ENCODE results near the gene TPRKB. TPM values are rescaled to one million over a fixed set of nuclear protein-coding genes. Genes with fewer than 3 reads are reported as not detected.
"Not testable (repeated sequence)": the region's sequence is repeated elsewhere in the genome, so short reads cannot be mapped to it uniquely, and the experiment has no call there.

TPRKB gene
- total and polyA plus RNA-seq, 3 donors from 2014 or later, result 29.0 to 72.2 (median 34.5) TPM

DNA sequence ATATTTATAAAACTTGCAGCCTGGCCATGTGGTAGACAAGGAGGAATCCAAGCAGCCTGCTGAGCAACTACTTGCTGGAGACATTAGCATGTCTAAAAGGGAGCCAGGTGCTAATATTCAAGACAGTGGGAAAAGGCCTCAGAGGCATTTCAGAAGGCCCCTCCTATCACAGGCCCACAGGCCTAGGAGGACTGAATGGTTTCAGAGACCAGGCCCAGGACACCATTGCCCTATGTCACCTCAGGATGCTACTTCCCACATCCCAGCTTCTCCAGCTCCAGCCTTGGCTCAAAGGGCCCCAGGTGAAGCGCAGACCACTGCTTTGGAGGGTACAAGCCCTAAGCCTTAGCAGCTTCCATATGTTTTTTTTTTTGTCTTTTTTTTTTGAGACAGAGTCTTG, 39.0 kb downstream of the TPRKB start:
- DNase-seq, result no peak
- TF ChIP-seq POLR2A (IDR thresholded peaks at IDR 0.05), result no peak
- 100% methylated on average over 1 of the region's 1 CpG for WGBS, 2 donors
- Histone ChIP-seq H3K36me3 (ENCODE audit: low read depth, missing control alignments) (no peaks in the 10 kb centered on the region), H3K4me1 (peaks cover 14% of the 10 kb centered on the region), H3K4me3 (no peak overlapping the region), H3K27me3 (no peaks in the 10 kb centered on the region), H3K27ac (no peak overlapping the region), H3K9me3 (no peaks in the 10 kb centered on the region)
- intact Hi-C loops (cut with DNase I; ENCODE audit: low total_unique reads), result no loop called here

GRCh38 chr2:73697606-73698005, 39.5 kb downstream of the TPRKB start:
- WGBS, 2 donors, result 82 to 83% methylated on average over 3 of the region's 3 CpGs
- H3K27me3 ChIP-seq, result no peaks in the 10 kb centered on the region
- H3K9me3 ChIP-seq, result no peaks in the 10 kb centered on the region
- peaks cover 11% of the 10 kb centered on the region for H3K4me1 ChIP-seq
- DNase-seq, result no peak
- H3K4me3 ChIP-seq, result no peak overlapping the region
- no peaks in the 10 kb centered on the region for H3K36me3 ChIP-seq (ENCODE audit: low read depth, missing control alignments)
- TF ChIP-seq, protein P1, sequence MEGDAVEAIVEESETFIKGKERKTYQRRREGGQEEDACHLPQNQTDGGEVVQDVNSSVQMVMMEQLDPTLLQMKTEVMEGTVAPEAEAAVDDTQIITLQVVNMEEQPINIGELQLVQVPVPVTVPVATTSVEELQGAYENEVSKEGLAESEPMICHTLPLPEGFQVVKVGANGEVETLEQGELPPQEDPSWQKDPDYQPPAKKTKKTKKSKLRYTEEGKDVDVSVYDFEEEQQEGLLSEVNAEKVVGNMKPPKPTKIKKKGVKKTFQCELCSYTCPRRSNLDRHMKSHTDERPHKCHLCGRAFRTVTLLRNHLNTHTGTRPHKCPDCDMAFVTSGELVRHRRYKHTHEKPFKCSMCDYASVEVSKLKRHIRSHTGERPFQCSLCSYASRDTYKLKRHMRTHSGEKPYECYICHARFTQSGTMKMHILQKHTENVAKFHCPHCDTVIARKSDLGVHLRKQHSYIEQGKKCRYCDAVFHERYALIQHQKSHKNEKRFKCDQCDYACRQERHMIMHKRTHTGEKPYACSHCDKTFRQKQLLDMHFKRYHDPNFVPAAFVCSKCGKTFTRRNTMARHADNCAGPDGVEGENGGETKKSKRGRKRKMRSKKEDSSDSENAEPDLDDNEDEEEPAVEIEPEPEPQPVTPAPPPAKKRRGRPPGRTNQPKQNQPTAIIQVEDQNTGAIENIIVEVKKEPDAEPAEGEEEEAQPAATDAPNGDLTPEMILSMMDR (IDR thresholded peaks at IDR 0.05), result no peak
- no peak for TF ChIP-seq POLR2A (IDR thresholded peaks at IDR 0.05)
- intact Hi-C loops (cut with DNase I; ENCODE audit: low total_unique reads), result no loop called here
- no peak overlapping the region for H3K27ac ChIP-seq

- intact Hi-C loops (cut with DNase I; ENCODE audit: low total_unique reads); H3K36me3 ChIP-seq (ENCODE audit: low read depth, missing control alignments); H3K27ac ChIP-seq; H3K4me1 ChIP-seq; DNase-seq; H3K27me3 ChIP-seq; H3K4me3 ChIP-seq; H3K9me3 ChIP-seq: not testable (repeated sequence)
- WGBS, 2 donors, result 88 to 90% methylated on average over 1 of the region's 1 CpG
Observed at GRCh38 chr2:73696985-73697384, 40.2 kb downstream of the TPRKB start.

DNA sequence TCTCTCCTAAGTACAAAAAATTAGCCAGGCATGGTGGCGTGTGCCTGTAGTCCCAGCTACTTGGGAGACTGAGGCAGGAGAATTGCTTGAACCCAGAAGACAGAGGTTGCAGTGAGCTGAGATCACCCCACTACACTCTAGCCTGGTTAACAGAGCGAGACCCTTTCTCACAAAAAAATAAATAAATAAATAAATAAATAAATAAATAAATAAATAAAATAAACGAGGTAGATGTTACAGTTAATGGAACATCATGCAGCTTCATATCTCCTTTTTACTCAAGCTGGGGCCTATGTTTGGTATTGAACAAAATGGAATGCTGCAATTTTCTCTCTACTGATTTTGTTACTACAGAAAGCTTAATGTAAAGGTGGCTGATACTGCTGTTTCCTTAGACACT, 40.6 kb downstream of the TPRKB start:
- H3K9me3 ChIP-seq; H3K27me3 ChIP-seq; H3K4me1 ChIP-seq; H3K36me3 ChIP-seq (ENCODE audit: low read depth, missing control alignments); H3K27ac ChIP-seq; DNase-seq; intact Hi-C loops (cut with DNase I; ENCODE audit: low total_unique reads); H3K4me3 ChIP-seq: not testable (repeated sequence)
- WGBS, 2 donors, result 83 to 94% methylated on average over 3 of the region's 3 CpGs

DNA sequence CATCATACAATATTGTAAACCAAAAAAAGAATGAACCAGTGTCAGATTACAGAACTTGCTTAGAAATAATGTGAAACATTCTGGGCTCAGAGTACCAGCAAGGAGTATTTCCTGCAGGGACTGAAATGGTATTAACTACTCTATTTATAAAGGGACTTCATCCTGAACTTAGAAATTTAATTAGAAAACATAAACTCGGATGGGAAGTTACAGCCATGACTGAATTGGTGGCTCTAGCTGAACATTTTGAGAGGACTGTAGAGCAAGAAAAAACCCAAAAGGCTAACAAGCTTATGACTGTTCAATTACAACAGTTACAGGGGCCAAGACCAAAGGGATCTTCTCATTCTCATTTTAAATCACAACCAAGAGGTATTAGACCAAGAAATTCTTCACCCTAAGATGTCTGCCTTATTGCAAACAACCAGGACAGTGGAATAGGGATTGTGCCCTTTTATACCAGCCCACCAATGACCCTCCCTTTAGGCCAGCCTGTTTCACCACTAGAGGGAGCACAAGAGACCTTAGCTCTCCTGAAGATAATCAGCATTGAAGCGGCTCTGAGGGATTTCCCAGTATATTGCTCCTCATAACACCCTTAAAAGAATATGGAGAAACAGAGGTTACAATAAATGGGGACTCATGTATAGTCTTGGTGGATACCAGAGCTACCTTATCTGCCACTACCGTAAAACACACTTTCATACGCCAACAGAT, 46.6 kb downstream of the TPRKB start:
- TF ChIP-seq, protein P1 (IDR thresholded peaks at IDR 0.05), result peak in 1 of 3 experiments; percentile 42
- H3K4me3 ChIP-seq; H3K36me3 ChIP-seq (ENCODE audit: low read depth, missing control alignments); H3K27me3 ChIP-seq; H3K4me1 ChIP-seq; H3K27ac ChIP-seq; intact Hi-C loops (cut with DNase I; ENCODE audit: low total_unique reads); H3K9me3 ChIP-seq: not testable (repeated sequence)
- 74 to 78% methylated on average over 4 of the region's 4 CpGs for WGBS, 2 donors
- DNase-seq, result peak; percentile 54

DNA sequence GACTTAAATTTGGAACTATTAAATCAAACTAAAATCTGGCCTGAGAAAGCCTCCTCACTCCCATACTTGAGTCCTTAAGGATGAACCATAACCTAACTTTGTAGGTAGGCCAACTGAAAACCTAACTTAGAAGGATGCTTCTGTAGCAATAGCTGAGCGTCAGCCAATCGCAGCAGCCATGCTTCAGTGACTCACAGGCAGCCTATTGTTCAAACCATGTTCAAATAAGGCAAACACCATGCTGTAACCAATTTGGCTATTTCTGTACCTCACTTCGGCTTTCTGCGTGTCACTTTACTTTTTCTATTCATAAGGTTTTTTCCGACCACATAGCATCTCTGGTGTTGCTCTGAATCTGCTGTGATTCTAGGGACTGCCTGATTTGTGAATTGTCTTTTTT, 48.7 kb downstream of the TPRKB start:
- 95 to 97% methylated on average over 5 of the region's 5 CpGs for WGBS, 2 donors
- H3K27me3 ChIP-seq; DNase-seq; intact Hi-C loops (cut with DNase I; ENCODE audit: low total_unique reads); H3K27ac ChIP-seq; H3K4me1 ChIP-seq; H3K36me3 ChIP-seq (ENCODE audit: low read depth, missing control alignments); H3K9me3 ChIP-seq; H3K4me3 ChIP-seq: not testable (repeated sequence)

Measured in testis (tissue), 3 donors.